ENCODE results near the gene SETX. TPM values are rescaled to one million over a fixed set of nuclear protein-coding genes. Genes with fewer than 3 reads are reported as not detected.

The SETX gene
- total and polyA plus RNA-seq, 2 of the 13 experiments (the other 11 are each of a cell fraction or from before 2014, with no cell fraction given), result 13.2 to 39.0 TPM

DNA sequence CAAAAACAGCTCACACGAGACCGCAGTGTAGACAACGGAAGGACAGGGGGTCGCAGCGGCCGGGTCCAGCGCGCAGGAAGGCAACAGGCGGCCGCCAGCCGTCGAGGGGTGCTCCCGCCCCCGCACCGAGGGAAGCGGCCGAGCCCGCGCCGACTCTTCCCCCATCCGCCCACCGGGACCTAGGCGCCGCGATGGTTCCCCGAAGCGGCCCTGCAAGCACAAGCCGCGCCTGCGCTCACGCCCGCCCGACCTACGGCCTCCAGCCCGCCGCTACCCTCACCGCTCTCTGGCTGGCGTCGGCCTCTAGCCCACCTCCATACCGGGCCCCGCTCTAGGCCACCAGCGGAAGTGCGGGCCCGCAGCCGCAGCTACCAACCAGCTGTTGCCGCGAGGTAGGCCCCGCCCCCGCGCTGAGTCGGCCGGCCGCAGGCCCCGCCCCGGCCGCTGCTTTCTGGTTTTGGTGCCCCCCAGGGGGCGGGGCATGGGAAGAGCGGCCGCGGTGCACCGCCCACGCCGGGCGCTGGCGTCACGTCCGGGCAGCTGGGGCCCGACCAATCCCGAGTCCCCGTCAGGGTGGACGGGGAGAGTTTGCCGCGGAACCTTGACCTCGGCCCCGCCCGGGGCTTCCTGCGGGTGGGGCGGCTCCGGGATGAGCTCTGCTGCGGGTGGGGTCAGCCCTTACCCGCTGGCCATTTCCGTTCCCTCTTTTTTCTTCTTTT is at the start of gene SETX (continued):
- TF ChIP-seq ZNF597 (CRISPR knock-in tag; IDR thresholded peaks at IDR 0.05), result no peak
- TF ChIP-seq ZBTB33 (CRISPR knock-in tag; IDR thresholded peaks at IDR 0.05), result no peak
- TF ChIP-seq HDAC2 (CRISPR knock-in tag; IDR thresholded peaks at IDR 0.05), result no peak
- TF ChIP-seq AKAP8 (CRISPR knock-in tag; IDR thresholded peaks at IDR 0.05), result no peak
- peak; percentile 98 for TF ChIP-seq ZFX (CRISPR knock-in tag; IDR thresholded peaks at IDR 0.05; ENCODE audit: low read depth)
- no peak for TF ChIP-seq ARHGAP35 (CRISPR knock-in tag; IDR thresholded peaks at IDR 0.05; ENCODE audit: borderline replicate concordance)
- no peak for TF ChIP-seq SNAPC2 (CRISPR knock-in tag; IDR thresholded peaks at IDR 0.05)
- TF ChIP-seq ZBTB49 (CRISPR knock-in tag; IDR thresholded peaks at IDR 0.05; ENCODE audit: borderline replicate concordance), result no peak
- peak; percentile 90; the same call in 1 of the 2 replicates for TF ChIP-seq MTF2 (CRISPR knock-in tag; IDR thresholded peaks at IDR 0.05; ENCODE audit: borderline replicate concordance)
- no peak for TF ChIP-seq DPF2 (CRISPR knock-in tag; IDR thresholded peaks at IDR 0.05; ENCODE audit: borderline replicate concordance, low read depth)
- no peak for TF ChIP-seq ZNF143 (CRISPR knock-in tag; IDR thresholded peaks at IDR 0.05)
- no peak for TF ChIP-seq RORA (CRISPR knock-in tag; IDR thresholded peaks at IDR 0.05)
- TF ChIP-seq PTBP1 (IDR thresholded peaks at IDR 0.05; ENCODE audit: low read depth, low read length, poor library complexity, severe bottlenecking), result no peak
- peak; percentile 64; the same call in 1 of the 2 replicates for TF ChIP-seq RNF2 (conservative IDR thresholded peaks at IDR 0.05; ENCODE audit: low read depth)
- 0 out of 2 replicates have a peak, but pooled peaks have one; percentile 41 for TF ChIP-seq CHCHD3 (CRISPR knock-in tag; IDR thresholded peaks at IDR 0.05)
- TF ChIP-seq GABPB1 (CRISPR knock-in tag; IDR thresholded peaks at IDR 0.05), result peak; percentile 96
- no peak for TF ChIP-seq ARID2 (CRISPR knock-in tag; IDR thresholded peaks at IDR 0.05; ENCODE audit: borderline replicate concordance)
- peak; percentile 54; the same call in 1 of the 2 replicates for TF ChIP-seq ZNF367 (CRISPR knock-in tag; IDR thresholded peaks at IDR 0.05; ENCODE audit: borderline replicate concordance)
- TF ChIP-seq ZNF263 (CRISPR knock-in tag; IDR thresholded peaks at IDR 0.05), result peak; percentile 67
- TF ChIP-seq RFX5 (IDR thresholded peaks at IDR 0.05; ENCODE audit: low read depth, low read length), result peak; percentile 67; the same call in 1 of the 2 replicates
- no peak for TF ChIP-seq SETDB1 (CRISPR knock-in tag; IDR thresholded peaks at IDR 0.05; ENCODE audit: borderline replicate concordance)
- TF ChIP-seq THRA (CRISPR knock-in tag; IDR thresholded peaks at IDR 0.05; ENCODE audit: borderline replicate concordance), result peak; percentile 8; the same call in 1 of the 2 replicates
- no peak for TF ChIP-seq RFX3 (CRISPR knock-in tag; IDR thresholded peaks at IDR 0.05)
